Right hindlimb (tissue), 1 donor: ENCODE results near the gene AGBL4.

Experiments used
- DNase-seq: peaks from one replicate; pipeline ENCODE4 v3.0.0-alpha.2; 2018

AGBL4 gene

GRCh38 chr1:49694251-49694827 lies 329.4 kb downstream of the AGBL4 start:
- no peak for DNase-seq

- no peak for DNase-seq
Measured at GRCh38 chr1:49686107-49686506, 337.6 kb downstream of the AGBL4 start.

- DNase-seq, result no peak
Measured at GRCh38 chr1:49677706-49678105, 346.0 kb downstream of the AGBL4 start.

- DNase-seq, result no peak
Measured at GRCh38 chr1:49651136-49651535, 372.6 kb downstream of the AGBL4 start.

- DNase-seq, result no peak
Measured at GRCh38 chr1:49630156-49630555, 393.6 kb downstream of the AGBL4 start.

- DNase-seq, result no peak
Measured at GRCh38 chr1:49627781-49628180, 396.0 kb downstream of the AGBL4 start.

- no peak for DNase-seq
Measured at GRCh38 chr1:49626472-49626871, 397.3 kb downstream of the AGBL4 start.

GRCh38 chr1:49622877-49623276 lies 400.9 kb downstream of the AGBL4 start:
- DNase-seq, result no peak

- no peak for DNase-seq
Measured at GRCh38 chr1:49606082-49606481, 417.7 kb downstream of the AGBL4 start.

- no peak for DNase-seq
Measured at GRCh38 chr1:49597436-49597835, 426.3 kb downstream of the AGBL4 start.

GRCh38 chr1:49576327-49576901 lies 447.3 kb downstream of the AGBL4 start:
- no peak for DNase-seq

GRCh38 chr1:49556676-49557234 lies 467.0 kb downstream of the AGBL4 start:
- no peak for DNase-seq

- no peak for DNase-seq
Measured at GRCh38 chr1:49552101-49552500, 471.7 kb downstream of the AGBL4 start.

GRCh38 chr1:49544615-49545014 lies 479.1 kb downstream of the AGBL4 start:
- DNase-seq, result no peak

- no peak for DNase-seq
Measured at GRCh38 chr1:49541096-49541752, 482.5 kb downstream of the AGBL4 start.

- no peak for DNase-seq
Measured at GRCh38 chr1:49527606-49528305, 496.0 kb downstream of the AGBL4 start.

GRCh38 chr1:49526672-49527071 lies 497.1 kb downstream of the AGBL4 start:
- no peak for DNase-seq

- no peak for DNase-seq
Measured at GRCh38 chr1:49523764-49524163, 500.0 kb downstream of the AGBL4 start.

- DNase-seq, result no peak
Measured at GRCh38 chr1:49466961-49467360, 556.8 kb downstream of the AGBL4 start.

- no peak for DNase-seq
Measured at GRCh38 chr1:49465486-49466185, 558.1 kb downstream of the AGBL4 start.

- no peak for DNase-seq
Measured at GRCh38 chr1:49448200-49448599, 575.6 kb downstream of the AGBL4 start.

- DNase-seq, result no peak
Measured at GRCh38 chr1:49436865-49437264, 586.9 kb downstream of the AGBL4 start.

- no peak for DNase-seq
Measured at GRCh38 chr1:49435291-49435690, 588.5 kb downstream of the AGBL4 start.
